Sigmoid colon (tissue), 7 donors: ENCODE measurements around the gene WFS1. TPM values are rescaled to one million over a fixed set of nuclear protein-coding genes. Genes with fewer than 3 reads are reported as not detected.

Experiments
- DNase-seq: peaks from one replicate; pipeline ENCODE4 v3.0.0-alpha.2; 2019
- H3K27ac ChIP-seq, 4 donors: fragments of 200-600 bp; sonication (generic); one replicate each; pipeline ENCODE4 v1.5.1; 2016 to 2019; ENCODE audit warnings: mild to moderate bottlenecking in 1 of 4
- H3K27me3 ChIP-seq, 3 donors: fragments of 200-600 bp; sonication (generic); one replicate each; pipeline ENCODE4 v1.5.1; 2019; ENCODE audit warnings: mild to moderate bottlenecking in 1 of 3
- H3K36me3 ChIP-seq, 4 donors: fragments of 200-600 bp; sonication (generic); one replicate each; pipeline ENCODE4 v1.5.1; 2016 to 2019
- H3K4me1 ChIP-seq, 4 donors: fragments of 200-600 bp; sonication (generic); one replicate each; pipeline ENCODE4 v1.5.1; 2017 to 2019
- H3K4me3 ChIP-seq, 4 donors: fragments of 200-600 bp; sonication (generic); one replicate each; pipeline ENCODE4 v1.5.1; 2017 to 2019; ENCODE audit warnings: mild to moderate bottlenecking in 2 of 4, moderate library complexity in 1 of 4
- H3K9me3 ChIP-seq, 4 donors: fragments of 200-600 bp in 3 of 4; sonication (generic) in 3 of 4; one replicate each; pipeline versions ENCODE4 v1.5.1 to v1.6.1; 2013 to 2019
- EP300 ChIP-seq, 4 donors: sonication (generic); formaldehyde crosslinking; IDR thresholded peaks; one replicate each; pipeline ENCODE4 v1.6.1; 2017; ENCODE audit warnings: antibody characterized with exemption in 4 of 4
- POLR2A ChIP-seq, 2 donors: fragments of 450-650 bp; IDR thresholded peaks; one replicate each; pipeline ENCODE4 v1.6.1; 2016; ENCODE audit warnings: antibody characterized with exemption in 2 of 2, mild to moderate bottlenecking in 2 of 2, moderate library complexity in 2 of 2
- POLR2AphosphoS5 ChIP-seq, 4 donors: sonication (generic); formaldehyde crosslinking; IDR thresholded peaks; one replicate each; pipeline ENCODE4 v1.6.1; 2017; ENCODE audit warnings: antibody characterized with exemption in 4 of 4
- WGBS, 2 donors: extraction: QIAGEN DNeasy Blood & Tissue Kit; methylation state at CpG; one replicate each; pipeline ENCODE4 v1.1.7; 2013; 5-methylcytosine and 5-hydroxymethylcytosine counted together
- intact Hi-C: fragments of 100-400 bp; cut with DNase I; formaldehyde crosslinking; loops from one replicate; pipeline ENCODE4 v1.15.1; 2023
- polyA plus RNA-seq, 3 donors: library from polyadenylated mRNA; stranded (reverse); fragments of 200-250 nt; gene quantifications; one replicate each; pipeline ENCODE4 v1.2.3, GENCODE V29; 2013
- total RNA-seq, 4 donors: library from RNA; depleted of rRNA; stranded (reverse); fragments of >200 nt; gene quantifications; one replicate each; pipeline ENCODE4 v1.1.0, GENCODE V29; 2016
- TF ChIP-seq, protein P1 (sequence below), 4 experiments: fragments of 450-650 bp in 3 of 4; fragments of 200-600 bp in 1 of 4; IDR thresholded peaks; one replicate each; pipeline ENCODE4 v1.5.1; 2016 to 2019; ENCODE audit warnings: antibody characterized with exemption in 4 of 4, mild to moderate bottlenecking in 3 of 4, moderate library complexity in 2 of 4
- donor health status: healthy with polysubstance abuse.
- donor health status: Bipolar disorder and iron deficiency.
- donor health status: healthy.

WFS1 gene
- total and polyA plus RNA-seq, 7 donors: 1.4 to 69.0 (median 34.6) TPM

DNA sequence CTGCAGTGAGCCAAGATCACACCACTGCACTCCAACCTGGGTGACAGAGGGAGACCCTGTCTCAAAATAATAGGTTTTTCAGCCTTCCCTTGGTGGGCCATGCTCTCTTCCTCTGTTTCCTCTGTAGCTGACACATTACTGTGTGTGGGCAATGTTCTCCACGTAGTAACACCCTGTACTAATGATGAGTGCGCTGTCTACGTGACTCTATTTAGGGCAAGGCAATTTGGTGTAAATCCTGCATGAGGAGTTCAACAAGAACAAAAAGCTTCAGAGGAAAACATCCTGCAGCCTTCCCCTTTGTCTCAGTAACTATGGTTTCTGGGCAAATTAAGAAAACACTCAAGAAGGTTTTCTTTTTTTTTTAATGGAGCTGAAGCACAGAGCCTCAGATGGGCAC lies 44.9 kb upstream of the WFS1 start:
- peaks cover 0 to 12% (median 9%) of the 10 kb centered on the region in 4 donors for H3K4me1 ChIP-seq
- 76 to 77% methylated on average over 3 of the region's 3 CpGs for WGBS, 2 donors
- no peak overlapping the region for H3K27ac ChIP-seq
- peak; percentile 0 for DNase-seq
- H3K4me3 ChIP-seq: no peak overlapping the region
- peaks cover 5 to 7% (median 6%) of the 10 kb centered on the region in 4 donors for H3K9me3 ChIP-seq
- TF ChIP-seq EP300 (IDR thresholded peaks at IDR 0.05) (no peak), POLR2A (IDR thresholded peaks at IDR 0.05) (no peak), POLR2AphosphoS5 (IDR thresholded peaks at IDR 0.05) (no peak)
- TF ChIP-seq, protein P1, sequence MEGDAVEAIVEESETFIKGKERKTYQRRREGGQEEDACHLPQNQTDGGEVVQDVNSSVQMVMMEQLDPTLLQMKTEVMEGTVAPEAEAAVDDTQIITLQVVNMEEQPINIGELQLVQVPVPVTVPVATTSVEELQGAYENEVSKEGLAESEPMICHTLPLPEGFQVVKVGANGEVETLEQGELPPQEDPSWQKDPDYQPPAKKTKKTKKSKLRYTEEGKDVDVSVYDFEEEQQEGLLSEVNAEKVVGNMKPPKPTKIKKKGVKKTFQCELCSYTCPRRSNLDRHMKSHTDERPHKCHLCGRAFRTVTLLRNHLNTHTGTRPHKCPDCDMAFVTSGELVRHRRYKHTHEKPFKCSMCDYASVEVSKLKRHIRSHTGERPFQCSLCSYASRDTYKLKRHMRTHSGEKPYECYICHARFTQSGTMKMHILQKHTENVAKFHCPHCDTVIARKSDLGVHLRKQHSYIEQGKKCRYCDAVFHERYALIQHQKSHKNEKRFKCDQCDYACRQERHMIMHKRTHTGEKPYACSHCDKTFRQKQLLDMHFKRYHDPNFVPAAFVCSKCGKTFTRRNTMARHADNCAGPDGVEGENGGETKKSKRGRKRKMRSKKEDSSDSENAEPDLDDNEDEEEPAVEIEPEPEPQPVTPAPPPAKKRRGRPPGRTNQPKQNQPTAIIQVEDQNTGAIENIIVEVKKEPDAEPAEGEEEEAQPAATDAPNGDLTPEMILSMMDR (IDR thresholded peaks at IDR 0.05): no peak
- intact Hi-C loops: no loop called here
- peaks cover 19 to 50% (median 29%) of the 10 kb centered on the region in 3 donors for H3K27me3 ChIP-seq
- no peaks in the 10 kb centered on the region for H3K36me3 ChIP-seq

- no peak overlapping the region for H3K4me3 ChIP-seq
- H3K27ac ChIP-seq: no peak overlapping the region
- peaks cover 17 to 50% (median 27%) of the 10 kb centered on the region in 3 donors for H3K27me3 ChIP-seq
- WGBS, 2 donors: 44 to 47% methylated on average over 7 of the region's 7 CpGs
- DNase-seq: peak; percentile 35
- H3K36me3 ChIP-seq: no peaks in the 10 kb centered on the region
- intact Hi-C loops: no loop called here
- TF ChIP-seq POLR2AphosphoS5 (IDR thresholded peaks at IDR 0.05): no peak
- TF ChIP-seq POLR2A (IDR thresholded peaks at IDR 0.05): no peak
- TF ChIP-seq, protein P1 (IDR thresholded peaks at IDR 0.05): no peak
- no peak for TF ChIP-seq EP300 (IDR thresholded peaks at IDR 0.05)
- peaks cover 5 to 7% (median 6%) of the 10 kb centered on the region in 4 donors for H3K9me3 ChIP-seq
- peaks cover 0 to 12% (median 9%) of the 10 kb centered on the region in 4 donors for H3K4me1 ChIP-seq
These were observed 44.2 kb upstream of the WFS1 start for GRCh38 chr4:6225469-6225868.

- DNase-seq: peak; percentile 34
- Histone ChIP-seq H3K36me3 (no peaks in the 10 kb centered on the region), H3K27me3 (peaks cover 8 to 42% (median 18%) of the 10 kb centered on the region in 3 donors), H3K4me3 (no peak overlapping the region), H3K27ac (no peak overlapping the region), H3K9me3 (peaks cover 5 to 7% (median 6%) of the 10 kb centered on the region in 4 donors), H3K4me1 (peaks cover 0 to 8% (median 7%) of the 10 kb centered on the region in 4 donors)
- intact Hi-C loops: no loop called here
- WGBS, 2 donors: 83 to 92% methylated on average over 7 of the region's 7 CpGs
- TF ChIP-seq, protein P1 (IDR thresholded peaks at IDR 0.05): no peak
- TF ChIP-seq POLR2A (IDR thresholded peaks at IDR 0.05): no peak
These were observed 43.1 kb upstream of the WFS1 start for GRCh38 chr4:6226506-6226905.

- Histone ChIP-seq H3K27ac (no peak overlapping the region), H3K4me3 (no peak overlapping the region), H3K9me3 (peaks cover under 1 to 2% (median 1%) of the 10 kb centered on the region in 4 donors), H3K4me1 (no peaks in the 10 kb centered on the region), H3K27me3 (peaks cover 0 to 31% (median 7%) of the 10 kb centered on the region in 3 donors), H3K36me3 (no peaks in the 10 kb centered on the region)
- DNase-seq: peak; percentile 52
- 58 to 64% methylated on average over 12 of the region's 12 CpGs for WGBS, 2 donors
- intact Hi-C loops: no loop called here
- TF ChIP-seq POLR2AphosphoS5 (IDR thresholded peaks at IDR 0.05) (no peak), POLR2A (IDR thresholded peaks at IDR 0.05) (no peak)
- TF ChIP-seq, protein P1 (IDR thresholded peaks at IDR 0.05): no peak
These were observed 42.1 kb upstream of the WFS1 start for GRCh38 chr4:6227412-6228157.
